HG02571 (cell line): ENCODE data around the gene COL27A1.

ENCODE experiments used
- ATAC-seq: cut with Tn5 transposase; IDR thresholded peaks from one replicate; pipeline ENCODE4 v1.9.1; 2021; ENCODE audit warnings: mild to moderate bottlenecking, moderate library complexity; ENCODE audit not compliant: unreplicated experiment

COL27A1 gene

DNA sequence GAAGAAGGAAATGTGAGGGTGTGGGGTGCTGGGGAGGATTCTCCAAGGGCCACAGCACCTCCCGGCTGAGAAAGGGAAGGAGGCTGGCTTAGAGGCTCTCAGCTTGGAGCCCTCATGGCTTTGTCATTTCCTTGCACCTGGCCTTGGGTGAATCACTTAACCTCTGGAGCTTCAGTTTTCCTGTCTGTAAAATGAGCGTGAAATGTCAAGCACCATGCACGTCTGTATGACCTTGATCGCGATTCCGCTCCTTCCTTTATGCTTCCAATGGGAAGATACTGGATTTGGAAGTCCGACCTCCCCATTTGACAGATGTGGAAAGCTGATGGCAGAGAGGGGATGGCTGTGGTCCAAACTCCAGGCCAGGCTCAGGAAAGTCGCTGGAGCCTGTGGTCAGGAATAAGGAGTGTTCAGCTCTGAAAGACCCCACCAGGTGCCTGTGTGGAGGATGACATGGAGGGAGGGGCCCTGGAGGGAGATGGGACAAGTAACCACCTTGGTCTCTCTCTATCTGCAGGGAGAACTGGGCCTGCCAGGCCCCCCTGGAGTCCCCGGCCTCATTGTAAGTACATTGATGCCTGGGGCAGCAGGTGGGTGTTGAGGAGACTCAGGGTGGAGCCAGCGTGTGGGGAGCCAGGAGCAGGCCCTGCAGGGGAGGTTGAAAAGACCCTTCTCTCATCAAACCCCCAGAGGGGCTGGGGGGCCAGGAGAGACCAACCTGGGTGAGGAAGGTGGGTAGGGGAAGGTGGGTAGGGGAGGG, 66.5 kb downstream of the COL27A1 start:
- ATAC-seq, result no peak

DNA sequence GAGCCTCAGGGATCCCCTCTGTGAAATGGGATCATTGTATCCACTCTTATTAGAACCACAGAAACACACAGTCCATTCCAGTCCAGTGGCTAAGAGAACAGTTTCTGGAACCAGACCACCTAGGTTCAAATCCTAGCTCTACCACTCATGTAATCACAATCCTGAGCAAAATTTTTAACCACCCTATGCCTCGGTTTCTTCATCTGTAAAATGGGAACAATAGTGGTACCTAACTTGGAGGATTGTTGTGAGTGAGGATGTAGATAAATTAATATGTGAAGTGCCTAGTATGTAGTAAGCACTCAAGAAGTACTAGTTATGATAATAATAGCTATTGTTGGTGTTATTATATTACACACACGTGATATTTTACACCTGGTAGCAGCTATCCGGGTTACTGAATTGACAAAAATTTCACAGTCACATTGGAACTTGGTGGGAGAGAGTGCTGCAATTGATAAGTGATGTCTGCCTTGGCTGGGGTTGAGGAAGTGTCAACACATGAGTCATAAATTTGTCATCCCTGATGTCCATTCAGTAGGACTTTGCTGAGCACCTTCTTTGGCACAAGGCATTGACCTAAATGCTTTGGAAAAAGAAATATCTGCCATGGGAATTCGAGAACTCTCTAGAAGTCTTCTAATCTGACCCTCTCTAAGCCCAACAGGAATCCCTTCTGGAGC, 68.4 kb downstream of the COL27A1 start:
- no peak for ATAC-seq

DNA sequence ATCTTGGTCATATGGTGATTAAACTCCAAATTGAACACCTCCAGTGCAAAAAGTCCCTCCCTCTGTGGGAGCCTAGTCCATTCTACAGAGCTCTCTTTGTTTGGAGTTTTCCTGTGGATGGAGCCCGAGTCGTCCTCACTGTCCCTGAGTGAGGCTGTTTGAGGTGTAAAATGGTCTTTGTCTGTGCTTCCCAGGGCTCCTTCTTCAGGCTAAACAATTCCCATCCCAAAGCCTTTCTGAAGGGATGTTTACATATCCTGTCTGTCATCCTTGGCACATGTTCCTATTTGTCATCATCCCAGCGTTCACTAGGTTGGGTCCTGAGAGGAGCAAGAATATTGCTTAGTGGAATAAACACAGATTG, 68.9 kb downstream of the COL27A1 start:
- ATAC-seq, result no peak

DNA sequence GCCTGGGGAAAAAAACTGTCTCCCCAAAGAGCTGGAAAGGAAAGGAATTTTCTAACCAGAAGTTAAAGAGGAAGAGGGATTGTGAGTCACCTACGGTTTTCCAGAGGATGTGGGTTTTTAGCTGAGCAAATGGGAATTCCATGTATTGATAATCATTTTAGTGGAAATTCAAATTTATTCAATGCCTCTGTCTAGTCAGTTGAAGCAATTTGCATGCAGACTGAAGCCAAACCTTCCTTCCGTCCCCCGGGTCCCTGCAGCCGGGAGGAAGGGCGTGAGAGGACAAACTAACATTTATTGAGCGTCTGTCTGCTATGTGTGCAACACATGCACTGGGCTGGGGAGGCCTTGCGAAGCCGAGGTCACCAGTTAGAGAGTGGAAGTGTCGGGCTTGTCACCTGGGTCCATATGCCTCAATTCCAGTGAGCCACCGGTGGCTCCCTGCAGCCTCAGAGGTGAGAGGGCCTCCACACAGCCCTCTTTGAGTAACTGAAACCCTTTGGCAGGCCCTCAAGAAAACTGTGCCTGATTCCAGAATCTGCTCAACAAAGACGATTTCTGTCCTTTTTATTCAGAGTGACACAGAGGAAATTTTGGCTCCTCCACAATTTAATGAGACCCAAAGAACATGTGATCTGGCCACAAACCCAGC, 70.3 kb downstream of the COL27A1 start:
- ATAC-seq, result no peak

DNA sequence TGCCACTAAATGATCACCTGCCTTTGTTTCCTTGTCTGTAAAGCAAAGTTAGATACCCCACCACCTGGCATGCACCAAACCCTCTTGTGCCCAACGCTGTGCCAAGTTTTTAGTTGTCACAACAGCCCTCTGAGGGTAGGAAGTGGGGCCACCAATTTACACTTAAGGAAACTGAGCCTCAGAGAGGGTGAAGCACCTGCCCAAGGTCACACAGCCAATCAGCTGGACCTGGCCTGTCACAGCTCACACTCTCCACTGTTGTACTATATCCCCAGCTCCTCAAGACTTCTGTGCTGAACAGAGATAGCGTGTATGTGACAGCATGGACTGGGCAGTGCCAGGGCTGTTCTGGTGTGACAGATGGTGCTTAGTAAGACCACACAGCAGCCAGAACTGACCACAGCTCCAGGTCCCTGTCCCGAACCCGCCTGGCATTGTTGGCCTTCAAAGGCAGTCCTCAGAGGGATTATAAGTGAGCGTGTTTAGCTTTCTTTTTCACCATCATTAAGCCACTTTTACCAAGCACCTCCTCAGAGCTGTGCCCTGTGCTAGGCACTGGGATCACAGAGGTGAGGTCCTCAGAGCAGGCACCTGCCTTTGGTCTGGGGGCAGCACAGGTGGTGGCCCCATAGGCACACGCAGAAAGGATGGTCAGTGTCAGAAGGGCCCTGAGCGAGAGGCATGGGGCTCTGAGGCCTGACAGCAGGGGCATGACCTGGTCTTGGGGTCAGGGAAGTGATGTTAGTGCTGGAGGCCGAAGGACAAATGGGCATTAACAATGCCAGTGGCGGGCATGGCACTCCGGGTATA, 71.1 kb downstream of the COL27A1 start:
- ATAC-seq, result no peak

DNA sequence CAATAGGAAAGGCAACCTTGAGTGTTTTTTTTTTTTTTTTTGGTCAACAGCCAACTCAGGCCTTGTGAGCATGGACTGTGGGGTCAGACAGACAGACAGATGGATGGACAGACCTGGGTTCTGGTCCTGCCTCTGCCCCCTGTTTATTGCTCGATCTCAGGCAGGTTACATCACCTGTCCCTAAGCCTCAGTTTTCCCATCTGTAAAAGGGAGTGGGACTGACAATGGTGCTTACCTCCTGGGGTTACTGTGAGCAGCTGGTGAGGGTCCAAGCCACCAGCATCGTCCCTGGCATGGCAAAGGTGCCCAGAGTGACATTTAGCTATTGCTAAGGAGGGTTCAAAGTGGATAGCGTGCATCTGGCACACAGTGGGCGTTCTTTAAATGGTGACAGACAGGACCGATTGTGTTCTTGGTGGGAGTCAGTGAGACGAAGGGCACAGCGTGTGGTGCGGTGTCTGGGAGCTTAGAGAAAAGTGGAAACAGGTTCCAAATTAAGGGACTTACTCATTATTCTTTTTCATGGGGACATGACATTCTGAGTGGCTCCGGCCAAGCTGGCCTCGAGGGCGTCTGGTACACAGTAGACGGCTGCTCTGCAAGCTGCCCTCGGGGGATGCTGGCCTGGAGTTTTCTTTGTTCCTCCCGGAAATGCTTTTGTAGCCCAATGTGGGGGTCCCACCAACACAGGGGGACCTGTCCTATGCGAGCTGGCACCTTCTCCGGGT, 72.1 kb downstream of the COL27A1 start:
- no peak for ATAC-seq

DNA sequence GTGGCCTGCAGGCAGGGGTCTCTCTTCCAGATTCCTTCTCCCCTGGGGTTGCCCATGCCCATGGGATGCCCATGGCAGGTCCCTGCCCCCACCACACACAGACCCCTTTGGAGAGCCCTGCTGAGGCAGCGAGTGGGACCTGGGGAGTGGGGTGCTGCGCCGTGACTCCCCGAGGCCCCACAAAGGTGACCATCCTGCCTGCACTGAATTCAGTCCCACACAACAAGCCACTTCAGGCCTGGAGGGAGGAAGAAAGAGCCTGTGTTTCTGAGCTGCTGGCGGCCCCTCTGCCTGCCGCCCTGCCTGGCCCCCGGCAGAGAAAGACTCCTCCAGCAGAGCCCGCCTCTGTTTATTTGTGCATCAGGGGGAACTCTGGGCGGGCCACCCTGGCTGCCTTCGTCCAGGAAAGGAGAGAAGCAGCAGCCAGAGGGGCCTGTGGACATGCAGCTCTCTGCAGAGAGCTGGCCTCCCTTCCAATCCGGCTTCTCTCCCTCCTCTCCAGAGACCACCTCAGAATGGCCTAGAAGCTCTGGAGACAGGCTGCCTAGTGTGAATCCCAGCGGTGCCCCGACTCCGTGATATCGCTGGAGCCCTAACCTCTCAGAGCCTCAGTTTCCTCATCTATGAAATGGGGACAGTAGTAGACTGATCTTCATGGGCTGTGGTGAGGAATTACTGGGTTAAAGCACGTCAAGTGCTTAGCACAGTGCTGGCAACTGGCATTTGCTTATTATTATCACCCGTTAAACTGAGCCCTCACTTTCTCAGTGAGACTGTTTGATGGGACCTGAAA, 72.9 kb downstream of the COL27A1 start:
- no peak for ATAC-seq

DNA sequence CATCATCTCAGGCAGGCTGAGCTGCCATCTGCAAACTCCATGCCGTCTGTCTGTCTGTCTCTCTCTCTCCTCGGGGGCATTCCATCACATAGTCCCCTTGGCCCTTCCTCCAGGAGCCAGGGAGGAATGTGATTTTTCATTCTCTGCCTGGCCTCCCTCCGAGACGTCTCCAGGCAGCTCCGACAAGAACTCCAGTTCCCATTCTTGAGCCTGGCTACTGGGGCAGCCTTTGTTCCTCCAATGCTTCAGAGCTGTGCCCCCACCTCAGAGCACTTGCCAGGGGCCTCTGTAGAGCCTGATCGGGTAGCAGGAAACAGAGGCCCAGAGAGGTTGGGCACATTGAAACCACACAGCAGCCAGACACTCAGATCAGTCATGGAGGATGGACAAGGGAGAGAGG, 74.0 kb downstream of the COL27A1 start:
- no peak for ATAC-seq

DNA sequence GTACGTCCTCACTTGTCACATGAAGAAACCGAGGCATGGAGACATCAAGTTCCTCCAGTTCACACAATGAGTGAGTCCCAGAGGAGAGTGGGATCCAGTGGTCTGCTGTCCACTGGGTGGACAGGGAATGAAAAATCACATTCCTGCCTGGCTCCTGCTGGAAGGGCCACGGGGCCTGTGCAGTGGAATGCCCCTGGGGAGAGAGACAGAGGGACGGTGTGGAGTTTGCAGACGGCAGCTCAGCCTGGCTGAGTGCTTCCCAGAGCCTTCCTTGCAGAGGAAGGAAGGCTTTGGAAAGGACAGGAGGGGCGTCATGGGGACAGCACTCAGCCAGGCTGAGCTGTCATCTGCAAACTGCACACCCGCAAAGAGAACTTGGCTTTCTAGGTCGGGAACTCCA, 74.7 kb downstream of the COL27A1 start:
- no peak for ATAC-seq

DNA sequence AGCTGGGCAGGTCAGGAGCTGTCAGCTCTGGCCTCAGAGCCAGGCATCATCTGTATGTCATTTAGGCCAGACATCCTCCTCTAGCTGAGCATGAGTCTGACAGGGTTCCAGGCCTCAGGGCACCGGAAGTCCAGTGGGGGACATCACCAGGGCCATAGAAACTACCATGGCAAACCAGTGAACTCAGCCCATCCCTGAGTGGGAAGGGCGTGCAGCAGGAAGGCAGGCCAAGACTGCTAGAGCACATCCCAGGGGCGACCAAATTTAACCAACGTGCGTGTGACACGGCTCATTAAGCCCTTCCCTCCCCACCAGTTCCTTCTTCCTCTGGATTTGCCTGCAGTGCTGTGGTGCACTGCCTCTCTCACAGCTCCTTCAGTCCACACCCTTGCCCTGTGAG, 75.9 kb downstream of the COL27A1 start:
- ATAC-seq, result no peak

DNA sequence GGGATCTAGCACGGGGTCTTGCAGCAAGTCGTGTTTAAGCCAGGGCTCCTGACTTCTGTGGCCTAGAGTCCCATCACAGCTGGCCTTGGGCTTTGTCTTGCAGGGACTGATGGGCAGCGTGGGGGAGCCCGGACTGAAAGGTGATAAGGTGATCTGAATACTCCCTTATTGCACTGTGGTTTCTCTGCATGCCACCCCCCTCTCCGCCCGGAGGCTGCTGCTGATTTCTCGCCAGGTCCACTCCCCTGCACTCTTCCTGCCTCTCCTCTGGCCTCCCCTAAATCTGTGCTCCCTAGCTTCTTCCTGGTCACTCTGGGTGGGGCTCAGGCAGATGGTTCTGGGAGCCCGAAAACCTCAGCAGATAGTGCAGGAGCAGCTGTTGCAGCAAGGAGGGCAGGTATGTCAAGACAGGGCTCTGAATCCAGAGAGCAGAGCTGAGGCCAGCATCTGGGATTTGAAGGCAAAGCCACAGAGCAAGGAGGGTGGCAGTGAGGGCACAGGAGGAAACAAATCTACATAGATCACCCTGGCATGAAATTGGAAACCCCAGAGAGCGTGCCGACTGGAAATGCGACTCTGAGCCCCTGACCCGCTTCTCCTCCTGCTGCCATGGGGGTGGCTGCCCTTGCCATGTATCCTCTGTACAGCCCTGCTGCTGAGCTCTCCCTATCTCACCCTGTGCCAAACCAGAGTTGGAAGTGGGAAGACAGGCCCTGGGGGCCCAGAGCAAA, 76.5 kb downstream of the COL27A1 start:
- no peak for ATAC-seq

DNA sequence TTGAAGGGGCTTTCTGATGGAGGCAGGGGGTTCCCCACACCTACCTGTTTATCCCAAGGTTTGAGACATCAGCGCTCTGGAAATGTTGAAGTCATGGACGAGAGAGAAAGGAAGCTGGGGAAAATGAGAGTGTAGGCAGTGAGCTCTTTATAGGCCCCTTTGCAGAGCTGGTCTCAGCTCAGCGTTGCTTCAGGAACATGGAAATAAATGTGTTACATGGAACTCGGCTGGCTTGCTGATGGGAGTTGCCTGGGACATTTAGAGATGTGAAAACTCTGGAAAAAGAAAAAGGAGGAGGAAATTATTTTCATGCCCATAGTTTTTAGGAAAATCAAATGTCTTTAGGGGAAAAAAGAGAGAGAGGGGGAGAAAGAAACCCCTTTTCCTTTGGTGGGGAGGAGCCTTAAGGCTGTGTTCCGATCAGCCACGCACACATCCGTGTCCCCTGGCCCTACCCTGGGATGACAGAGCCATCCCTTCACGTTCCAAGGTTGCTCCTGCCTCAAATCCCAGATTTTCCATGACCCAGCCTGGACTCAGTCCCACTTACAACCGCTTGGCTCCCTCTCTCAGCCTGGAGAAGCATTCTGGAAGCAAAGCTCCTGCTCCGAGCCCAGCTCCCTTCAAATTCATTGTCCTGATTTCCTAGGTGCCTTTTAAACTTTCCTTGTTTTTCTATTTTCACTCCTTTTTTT, 78.3 kb downstream of the COL27A1 start:
- ATAC-seq, result no peak

DNA sequence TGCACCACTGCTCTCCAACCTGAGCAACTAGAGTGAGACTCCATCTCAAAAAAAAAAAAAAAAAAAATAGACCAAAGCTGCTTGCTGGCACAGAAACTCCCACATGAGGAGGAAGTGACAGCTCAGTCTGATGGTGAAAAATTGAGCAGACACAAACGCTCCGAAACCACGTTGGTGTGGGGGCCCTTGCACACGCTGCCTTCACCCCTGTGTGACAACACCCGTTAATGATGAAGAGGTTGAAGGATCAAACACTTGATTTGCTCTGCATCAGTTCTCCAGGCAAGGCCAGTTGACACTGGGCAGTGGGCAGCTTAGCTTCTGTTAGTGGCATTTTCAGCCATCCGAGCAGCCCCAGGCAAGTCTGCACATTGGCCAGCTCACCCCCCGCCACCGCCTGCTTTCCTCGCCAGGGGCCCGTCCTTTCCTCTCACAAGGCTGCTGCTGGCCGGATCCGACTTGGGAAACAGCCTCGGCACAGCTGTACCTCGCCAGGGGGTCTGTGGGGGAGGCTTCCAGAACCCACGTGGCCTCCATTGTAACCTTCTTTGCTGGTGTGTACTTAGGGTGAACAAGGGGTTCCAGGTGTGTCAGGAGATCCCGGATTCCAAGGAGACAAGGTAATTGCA, 79.8 kb downstream of the COL27A1 start:
- ATAC-seq, result no peak

DNA sequence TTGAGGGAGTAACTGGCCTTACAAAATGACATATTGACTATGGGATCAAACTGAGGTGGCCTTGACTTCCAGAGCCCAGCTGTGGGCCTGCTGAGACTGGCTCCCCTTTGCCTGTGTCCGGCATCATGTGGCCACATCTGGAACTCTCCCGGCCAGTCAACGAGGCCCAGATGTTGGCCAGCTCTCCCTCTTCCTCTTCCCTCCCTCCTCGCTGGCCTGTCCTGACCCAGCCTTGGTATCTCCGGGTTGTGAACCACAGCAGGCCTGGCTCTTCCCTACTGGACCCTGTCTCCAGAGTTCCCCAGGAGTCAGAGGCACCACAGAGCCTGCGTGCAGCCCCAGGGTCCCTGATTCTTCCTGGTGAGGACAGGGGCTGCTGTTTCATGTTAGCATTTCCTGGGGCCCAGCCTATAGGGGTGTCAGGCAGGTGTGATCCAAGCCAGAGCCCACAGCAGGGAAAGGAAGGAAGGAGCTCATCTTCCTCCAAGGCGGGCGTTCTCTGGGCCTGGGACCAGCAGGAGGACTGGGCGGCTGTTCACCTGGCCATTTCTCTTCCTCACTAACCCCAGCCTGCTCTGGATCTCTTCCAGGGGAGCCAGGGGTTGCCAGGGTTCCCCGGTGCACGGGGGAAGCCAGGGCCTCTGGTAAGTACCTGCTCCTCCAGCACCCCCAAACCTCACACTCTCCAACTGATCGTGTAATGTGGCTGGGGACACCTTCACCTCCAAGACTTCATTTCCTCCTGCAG, 81.2 kb downstream of the COL27A1 start:
- ATAC-seq, result no peak

DNA sequence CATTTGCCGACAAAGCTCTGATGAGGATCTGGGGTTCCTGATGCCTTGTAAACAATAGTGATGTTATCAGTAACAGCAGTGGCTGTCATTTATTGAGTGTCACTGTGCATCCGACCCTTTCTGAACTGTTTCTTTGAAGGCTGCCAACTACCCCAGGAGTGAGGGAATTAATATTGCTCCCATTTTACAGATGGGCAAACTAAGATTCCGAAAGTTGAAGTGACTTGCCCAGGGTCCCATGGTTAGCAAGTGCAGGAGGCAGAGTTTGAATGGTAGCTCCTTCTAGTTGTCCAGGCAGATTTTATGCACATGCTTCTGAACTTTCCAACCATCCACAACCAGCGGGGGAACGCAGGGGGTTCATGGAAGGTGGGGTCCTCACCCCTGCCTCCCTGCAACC, 81.9 kb downstream of the COL27A1 start:
- ATAC-seq, result no peak

DNA sequence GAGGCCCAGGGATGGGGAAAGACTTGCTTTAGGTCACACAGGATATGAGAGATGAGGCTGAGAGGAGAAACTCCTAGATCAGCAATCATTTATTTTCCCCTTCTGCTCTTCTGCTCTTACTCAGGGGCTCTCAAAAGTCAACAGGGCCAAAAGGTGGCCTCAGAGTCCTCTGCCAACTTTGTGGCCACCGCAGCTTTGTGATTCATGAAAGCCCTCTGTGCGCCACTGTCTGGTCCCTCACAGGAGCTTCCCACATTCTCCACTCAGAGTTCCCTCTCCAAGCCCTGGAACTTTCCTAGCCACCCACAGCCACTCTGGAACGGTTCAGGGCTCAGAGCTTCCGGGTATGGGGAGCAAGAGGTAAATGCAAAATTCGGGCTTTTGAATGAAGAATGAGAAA, 82.4 kb downstream of the COL27A1 start:
- ATAC-seq, result no peak

DNA sequence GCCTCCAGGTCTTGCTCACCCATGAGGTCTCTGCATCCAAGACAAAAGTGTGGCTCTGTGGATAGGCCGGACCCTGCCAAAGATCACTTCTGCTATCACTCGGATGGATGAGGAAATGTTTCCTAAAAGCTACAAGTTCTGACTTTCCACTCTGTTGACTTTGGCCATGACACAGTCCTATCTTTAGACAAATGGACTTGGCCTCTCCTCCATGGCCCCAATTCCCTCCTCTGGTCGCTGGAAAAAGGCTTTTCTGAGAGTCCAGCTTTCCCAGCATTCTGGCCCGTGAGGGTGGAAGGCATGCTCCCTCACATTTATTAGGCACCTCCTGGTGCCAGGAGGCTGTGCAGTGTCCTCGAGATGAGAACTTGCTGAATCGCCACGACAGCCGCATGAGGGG, 83.1 kb downstream of the COL27A1 start:
- no peak for ATAC-seq
